ENCODE data around the gene KRT35.

Gene KRT35

GRCh38 chr17:41511116-41511515 is 30.2 kb upstream of the KRT35 start:
- DNase-seq, result no peak

- no peak for DNase-seq
Observed at GRCh38 chr17:41510251-41511065, 29.5 kb upstream of the KRT35 start.

GRCh38 chr17:41507315-41507880 is 26.4 kb upstream of the KRT35 start:
- no peak for DNase-seq

DNA sequence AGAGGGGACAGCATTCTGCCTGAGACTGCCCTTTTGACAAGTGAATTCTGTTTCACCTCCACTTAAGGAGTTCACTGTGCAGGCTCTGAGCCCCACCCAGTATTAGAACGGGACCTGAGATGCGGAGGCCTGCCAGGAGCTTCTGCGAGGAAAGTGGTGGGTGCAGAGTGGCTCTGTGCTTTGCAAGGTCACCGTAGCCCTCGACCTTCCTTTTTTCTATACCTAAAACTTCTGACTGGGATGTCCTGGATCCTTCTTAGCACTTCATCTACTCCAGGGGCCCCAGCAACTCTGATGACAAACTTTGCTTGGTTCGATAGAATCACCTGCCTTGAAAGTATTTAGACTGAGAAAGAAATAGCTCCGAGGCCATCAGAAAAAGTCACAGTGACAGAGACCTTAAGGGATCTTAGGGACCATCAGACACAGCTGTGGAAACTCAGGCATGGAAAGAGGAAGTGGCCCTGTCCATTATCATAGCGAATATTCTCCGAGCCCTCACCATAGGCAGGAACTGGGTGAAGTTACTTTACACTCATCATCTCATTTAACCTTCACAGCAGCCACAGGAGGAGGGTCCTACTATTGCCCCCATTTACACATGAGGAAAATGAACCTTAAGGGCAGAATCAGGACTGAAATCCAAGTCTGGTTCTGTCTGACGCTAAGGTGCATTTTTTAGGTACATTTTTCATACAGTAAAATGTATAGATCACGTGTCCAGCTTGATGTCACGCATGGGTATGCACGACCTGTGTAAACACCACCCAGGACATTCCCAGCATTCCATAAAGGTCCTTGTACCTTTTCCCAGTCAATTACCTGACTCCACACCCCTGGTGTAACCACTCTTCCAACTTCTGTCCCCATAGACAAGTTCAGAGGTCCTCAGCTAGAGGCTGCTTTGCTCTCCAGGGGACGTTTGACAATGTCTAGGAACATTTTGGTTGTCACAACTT is 25.1 kb upstream of the KRT35 start:
- no peak for DNase-seq

DNA sequence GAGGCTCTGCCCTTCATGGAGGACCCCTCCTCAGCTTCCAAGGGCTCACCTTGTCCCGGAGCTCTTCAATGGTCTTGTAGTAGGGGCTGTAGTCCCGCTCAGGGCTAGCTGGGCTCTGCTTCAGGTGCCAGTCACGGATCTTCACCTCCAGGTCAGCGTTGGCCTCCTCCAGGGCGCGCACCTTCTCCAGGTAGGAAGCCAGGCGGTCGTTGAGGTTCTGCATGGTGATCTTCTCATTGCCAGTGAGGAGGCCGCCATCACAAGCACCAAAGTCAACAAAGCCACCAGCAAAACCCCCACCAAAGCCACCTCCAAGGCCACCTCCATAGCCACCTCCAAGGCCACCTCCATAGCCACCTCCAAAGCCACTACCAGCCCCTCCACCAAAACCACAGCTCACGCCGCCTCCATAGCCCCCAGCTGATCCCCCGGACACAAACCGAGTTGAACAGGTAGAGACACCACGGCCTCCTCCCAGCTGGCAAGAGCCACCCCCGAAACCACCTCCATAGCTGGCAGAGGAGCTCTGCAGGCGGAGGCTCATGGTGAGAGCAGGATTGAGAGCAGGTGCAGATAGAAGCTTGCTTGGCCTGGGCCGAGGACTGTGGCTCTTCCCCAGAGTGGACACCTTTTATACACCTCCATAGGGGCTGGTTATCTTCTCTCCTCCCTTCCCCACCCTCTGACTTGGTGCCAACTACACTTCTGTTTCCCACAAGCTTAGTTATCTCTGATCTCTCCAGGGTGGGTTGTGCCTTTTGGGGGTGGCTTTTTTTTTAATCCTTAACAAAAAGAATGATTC is 24.3 kb upstream of the KRT35 start, which contains the start of gene KRT13:
KRT13 (minus strand) TSS at position 606 of the 802 bp plus-strand sequence; CDS start at position 544, 62 bp downstream.
- DNase-seq, result no peak

GRCh38 chr17:41504246-41504977 is 23.5 kb upstream of the KRT35 start:
- no peak for DNase-seq

- no peak for DNase-seq
Observed at GRCh38 chr17:41503202-41503601, 22.3 kb upstream of the KRT35 start.

GRCh38 chr17:41500131-41500911 is 19.4 kb upstream of the KRT35 start:
- no peak for DNase-seq

DNA sequence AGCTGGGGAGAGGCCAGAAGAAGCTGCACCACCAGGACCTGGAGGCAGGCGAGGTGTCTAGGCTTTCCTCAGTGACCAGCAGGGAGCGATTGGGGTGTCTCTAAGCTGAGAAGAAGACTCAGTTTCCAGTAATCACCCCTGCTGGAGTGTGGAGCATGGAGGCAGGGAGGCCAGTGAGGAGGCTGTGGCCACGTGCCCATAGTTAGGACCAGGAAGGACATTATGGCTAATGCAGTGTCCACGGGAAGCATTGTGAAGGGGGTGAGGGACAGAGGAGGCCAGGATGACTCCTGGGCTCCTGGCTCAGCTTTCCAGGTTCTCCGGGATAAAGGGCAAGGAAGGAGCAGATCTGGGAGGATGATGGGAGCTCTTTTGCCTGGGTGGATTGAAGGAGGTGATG is 18.8 kb upstream of the KRT35 start:
- DNase-seq, result no peak

GRCh38 chr17:41498276-41498675 is 17.3 kb upstream of the KRT35 start:
- no peak for DNase-seq

GRCh38 chr17:41496803-41497484 is 16.0 kb upstream of the KRT35 start:
- peak; percentile 60 to 69 for DNase-seq

DNA sequence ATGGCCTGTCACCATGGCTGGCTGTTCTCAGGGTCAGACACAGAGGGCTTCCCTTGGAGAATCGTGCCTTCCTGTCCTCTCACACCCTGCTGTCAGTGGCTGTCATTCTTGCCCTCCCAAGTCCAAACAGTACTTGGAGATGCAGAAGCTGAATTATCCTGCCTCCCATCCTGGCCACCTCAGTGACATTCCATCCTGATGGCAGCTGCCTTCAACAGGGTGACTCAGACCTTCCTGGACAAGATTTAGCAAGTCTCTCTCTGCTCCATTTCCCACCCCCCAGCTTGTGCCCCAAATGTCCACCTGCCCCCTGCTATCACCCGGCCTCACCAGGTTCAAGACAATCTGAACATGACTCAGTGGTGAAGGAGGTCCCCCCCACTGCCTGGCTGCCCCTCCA is 13.6 kb upstream of the KRT35 start:
- no peak for DNase-seq

- no peak for DNase-seq
Observed at GRCh38 chr17:41492771-41493170, 11.8 kb upstream of the KRT35 start.

- no peak for DNase-seq
Observed at GRCh38 chr17:41492351-41492750, 11.4 kb upstream of the KRT35 start.

DNA sequence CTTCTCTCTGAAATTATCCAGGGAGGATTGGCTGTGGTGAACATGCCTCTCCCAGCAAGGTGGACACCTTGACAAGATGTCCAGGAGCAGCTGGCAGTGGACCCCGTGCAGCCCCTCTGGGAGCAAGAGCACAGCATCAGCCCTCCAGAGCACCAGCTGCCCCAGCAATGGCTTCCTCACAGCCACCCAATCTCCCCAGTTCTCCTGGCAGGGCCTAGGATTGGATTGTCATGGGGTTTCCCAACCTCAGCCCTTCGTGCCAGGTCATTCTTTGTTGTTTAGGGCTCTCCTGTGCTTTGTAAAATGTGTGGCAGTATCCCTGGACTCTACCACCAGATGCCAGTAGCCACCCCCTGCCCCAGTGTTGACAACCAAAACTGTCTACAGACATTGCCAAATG is 10.5 kb upstream of the KRT35 start:
- no peak for DNase-seq

DNA sequence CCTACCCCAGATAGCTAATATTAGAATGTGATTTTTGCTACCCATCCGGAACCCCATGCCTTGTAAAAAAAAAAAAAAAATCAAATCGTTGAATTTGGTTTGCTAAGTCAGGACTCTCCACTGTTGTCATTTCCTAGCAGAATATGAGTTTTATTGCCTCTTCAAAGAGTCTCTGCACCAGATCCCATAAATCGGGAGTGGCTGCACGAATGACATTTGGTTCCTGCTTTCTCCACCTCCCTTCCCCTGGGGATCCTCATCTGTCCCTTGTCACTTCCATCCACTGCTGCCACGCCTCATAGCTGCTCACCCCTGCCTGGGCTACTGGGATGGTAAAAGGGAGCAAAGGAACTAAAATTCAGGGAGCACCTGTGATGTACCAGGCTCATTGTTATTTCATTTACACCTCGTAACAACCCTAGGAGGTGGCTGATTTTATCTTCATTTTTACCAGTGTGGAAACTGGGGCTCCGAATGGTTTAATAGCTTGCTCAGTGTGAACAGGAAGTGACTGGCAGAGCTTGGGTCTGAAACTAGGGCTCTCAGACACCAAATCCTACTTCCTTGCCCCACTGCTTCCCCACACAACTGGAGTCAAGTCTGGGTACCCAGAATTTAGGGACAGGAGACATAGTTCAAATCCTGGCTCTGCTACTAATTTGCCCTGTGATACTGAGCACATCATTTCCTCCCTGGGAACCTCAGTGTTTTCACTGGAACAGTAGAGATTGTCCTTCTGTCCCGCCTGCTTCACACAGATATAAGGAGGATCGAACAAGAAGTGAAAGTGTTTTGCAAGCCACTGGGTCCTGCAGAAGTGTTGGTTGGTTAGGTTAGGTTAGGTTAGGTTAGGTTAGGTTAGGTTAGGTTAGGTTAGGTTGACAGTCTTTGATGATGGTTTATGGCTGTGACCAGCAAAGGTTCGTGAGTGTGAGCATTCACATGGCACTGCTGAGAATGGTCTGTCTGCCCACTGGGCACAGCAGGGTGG is 9.3 kb upstream of the KRT35 start:
- DNase-seq, result no peak

DNA sequence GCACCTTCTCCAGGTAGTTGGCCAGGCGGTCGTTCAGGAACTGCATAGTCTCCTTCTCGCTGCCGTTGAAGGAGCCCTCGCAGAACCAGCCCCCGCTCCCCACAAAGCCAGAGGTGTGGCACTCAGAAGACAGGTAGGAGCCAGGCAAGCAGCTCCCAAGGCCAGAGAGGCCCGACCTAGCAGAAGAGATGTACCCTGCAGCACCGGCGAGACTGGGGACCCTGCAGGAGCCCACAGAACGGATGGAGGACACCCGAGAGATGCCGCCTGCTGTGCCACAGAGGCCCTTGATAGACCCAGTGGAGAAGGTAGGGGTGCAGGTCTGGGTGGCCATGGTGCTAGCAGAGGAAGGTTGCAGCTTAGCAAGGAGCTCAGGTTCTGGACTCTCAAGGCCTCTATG is 8.6 kb upstream of the KRT35 start, which contains the start of gene KRT36:
KRT36 (minus strand) TSS at position 380 of the 400 bp plus-strand sequence; CDS start at position 334, 46 bp downstream.
- no peak for DNase-seq

GRCh38 chr17:41486809-41487530 is 6.0 kb upstream of the KRT35 start:
- DNase-seq, result peak; percentile 38 to 49

Data from stimulated activated CD4-positive, alpha-beta T cell treated with anti-CD3 and anti-CD28 coated beads, Interleukin-2, amount 100 ng/mL, for 48 hours (primary cell).